NB4 (cell line): ENCODE results near the gene GBF1.

ENCODE experiments used
- DNase-seq: peaks from one replicate; pipeline ENCODE4 v3.0.0; 2010; ENCODE audit warnings: low read depth
- H3K4me3 ChIP-seq: one replicate; pipeline ENCODE4 v1.5.1; 2011; ENCODE audit warnings: mild to moderate bottlenecking, low read depth, low read length, moderate library complexity
- MAX ChIP-seq: IDR thresholded peaks from 2 replicates; pipeline ENCODE4 v1.6.1; 2011; ENCODE audit warnings: low read depth, low read length
- MYC ChIP-seq: IDR thresholded peaks from 2 replicates; pipeline ENCODE4 v1.6.1; 2011; ENCODE audit warnings: low read depth, low read length
- POLR2A ChIP-seq: IDR thresholded peaks from 2 replicates; pipeline ENCODE4 v1.6.1; 2011; ENCODE audit warnings: mild to moderate bottlenecking; ENCODE audit not compliant: insufficient read length; ENCODE audit errors: extremely low read depth
- TF ChIP-seq, protein P1 (sequence below): IDR thresholded peaks from one replicate; pipeline ENCODE4 v1.5.1; 2012; ENCODE audit warnings: low read depth, low read length

GBF1 gene, protein sequence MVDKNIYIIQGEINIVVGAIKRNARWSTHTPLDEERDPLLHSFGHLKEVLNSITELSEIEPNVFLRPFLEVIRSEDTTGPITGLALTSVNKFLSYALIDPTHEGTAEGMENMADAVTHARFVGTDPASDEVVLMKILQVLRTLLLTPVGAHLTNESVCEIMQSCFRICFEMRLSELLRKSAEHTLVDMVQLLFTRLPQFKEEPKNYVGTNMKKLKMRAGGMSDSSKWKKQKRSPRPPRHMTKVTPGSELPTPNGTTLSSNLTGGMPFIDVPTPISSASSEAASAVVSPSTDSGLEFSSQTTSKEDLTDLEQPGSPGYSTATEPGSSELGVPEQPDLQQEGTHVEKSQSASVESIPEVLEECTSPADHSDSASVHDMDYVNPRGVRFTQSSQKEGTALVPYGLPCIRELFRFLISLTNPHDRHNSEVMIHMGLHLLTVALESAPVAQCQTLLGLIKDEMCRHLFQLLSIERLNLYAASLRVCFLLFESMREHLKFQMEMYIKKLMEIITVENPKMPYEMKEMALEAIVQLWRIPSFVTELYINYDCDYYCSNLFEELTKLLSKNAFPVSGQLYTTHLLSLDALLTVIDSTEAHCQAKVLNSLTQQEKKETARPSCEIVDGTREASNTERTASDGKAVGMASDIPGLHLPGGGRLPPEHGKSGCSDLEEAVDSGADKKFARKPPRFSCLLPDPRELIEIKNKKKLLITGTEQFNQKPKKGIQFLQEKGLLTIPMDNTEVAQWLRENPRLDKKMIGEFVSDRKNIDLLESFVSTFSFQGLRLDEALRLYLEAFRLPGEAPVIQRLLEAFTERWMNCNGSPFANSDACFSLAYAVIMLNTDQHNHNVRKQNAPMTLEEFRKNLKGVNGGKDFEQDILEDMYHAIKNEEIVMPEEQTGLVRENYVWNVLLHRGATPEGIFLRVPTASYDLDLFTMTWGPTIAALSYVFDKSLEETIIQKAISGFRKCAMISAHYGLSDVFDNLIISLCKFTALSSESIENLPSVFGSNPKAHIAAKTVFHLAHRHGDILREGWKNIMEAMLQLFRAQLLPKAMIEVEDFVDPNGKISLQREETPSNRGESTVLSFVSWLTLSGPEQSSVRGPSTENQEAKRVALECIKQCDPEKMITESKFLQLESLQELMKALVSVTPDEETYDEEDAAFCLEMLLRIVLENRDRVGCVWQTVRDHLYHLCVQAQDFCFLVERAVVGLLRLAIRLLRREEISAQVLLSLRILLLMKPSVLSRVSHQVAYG (N-terminal part only)

GRCh38 chr10:102245082-102245931 is at the start of gene GBF1:
Gene GBF1 (plus strand): TSS chr10:102245532. CDS start chr10:102258939, 13,407 bp downstream.
- TF ChIP-seq POLR2A (peak; percentile 65), MAX (peak; percentile 17; the same call in 1 of the 2 replicates), MYC (no peak)
- TF ChIP-seq, protein P1, sequence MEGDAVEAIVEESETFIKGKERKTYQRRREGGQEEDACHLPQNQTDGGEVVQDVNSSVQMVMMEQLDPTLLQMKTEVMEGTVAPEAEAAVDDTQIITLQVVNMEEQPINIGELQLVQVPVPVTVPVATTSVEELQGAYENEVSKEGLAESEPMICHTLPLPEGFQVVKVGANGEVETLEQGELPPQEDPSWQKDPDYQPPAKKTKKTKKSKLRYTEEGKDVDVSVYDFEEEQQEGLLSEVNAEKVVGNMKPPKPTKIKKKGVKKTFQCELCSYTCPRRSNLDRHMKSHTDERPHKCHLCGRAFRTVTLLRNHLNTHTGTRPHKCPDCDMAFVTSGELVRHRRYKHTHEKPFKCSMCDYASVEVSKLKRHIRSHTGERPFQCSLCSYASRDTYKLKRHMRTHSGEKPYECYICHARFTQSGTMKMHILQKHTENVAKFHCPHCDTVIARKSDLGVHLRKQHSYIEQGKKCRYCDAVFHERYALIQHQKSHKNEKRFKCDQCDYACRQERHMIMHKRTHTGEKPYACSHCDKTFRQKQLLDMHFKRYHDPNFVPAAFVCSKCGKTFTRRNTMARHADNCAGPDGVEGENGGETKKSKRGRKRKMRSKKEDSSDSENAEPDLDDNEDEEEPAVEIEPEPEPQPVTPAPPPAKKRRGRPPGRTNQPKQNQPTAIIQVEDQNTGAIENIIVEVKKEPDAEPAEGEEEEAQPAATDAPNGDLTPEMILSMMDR: no peak
- peak; percentile 100 for DNase-seq
- H3K4me3 ChIP-seq: peak within 1 kb of the TSS; percentile 96

DNA sequence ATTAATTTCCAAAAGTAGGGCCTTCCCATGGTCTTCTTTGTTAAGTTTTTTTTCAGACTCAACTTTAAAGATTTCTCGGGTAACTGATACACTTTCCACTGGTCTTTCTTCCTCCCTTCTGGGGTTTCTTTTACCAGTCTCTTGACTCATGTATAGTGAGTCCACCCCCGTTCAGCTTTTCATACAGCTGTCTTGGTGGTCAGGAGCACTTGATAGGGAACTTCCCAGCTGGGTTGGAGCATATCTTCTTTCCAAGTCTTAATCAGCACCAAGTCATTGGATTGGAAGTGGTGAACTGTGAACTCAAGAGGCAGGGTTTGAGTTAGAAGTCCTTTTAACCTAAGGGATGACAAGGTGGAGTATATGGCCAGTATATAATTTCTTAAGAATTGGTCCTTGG is 48.4 kb upstream of the GBF1 start:
- H3K4me3 ChIP-seq: no peak overlapping the region
- TF ChIP-seq POLR2A: no peak
- TF ChIP-seq MYC: no peak
- no peak for TF ChIP-seq MAX
- TF ChIP-seq, protein P1: no peak
- DNase-seq: no peak

DNA sequence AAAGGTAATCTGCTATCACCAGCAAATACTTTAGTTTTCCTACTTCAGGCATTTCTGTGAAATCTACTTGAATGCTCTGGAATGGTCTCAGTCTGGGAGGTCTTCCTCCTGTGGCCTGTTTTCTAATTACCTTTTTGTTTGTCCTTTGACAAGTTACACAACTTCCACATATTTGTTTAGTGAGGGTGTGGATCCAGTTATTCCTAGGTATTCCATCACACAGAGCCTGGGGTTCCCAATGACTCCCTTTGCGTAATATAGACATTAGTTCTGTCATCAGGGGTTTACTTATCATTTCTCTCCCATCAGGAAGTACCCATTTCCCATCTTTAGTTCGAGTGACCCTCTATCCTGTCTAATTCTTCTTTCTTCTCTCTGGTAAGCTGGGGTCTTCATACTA is 47.3 kb upstream of the GBF1 start:
- TF ChIP-seq MAX: no peak
- no peak for TF ChIP-seq POLR2A
- no peak for TF ChIP-seq MYC
- TF ChIP-seq, protein P1: no peak
- no peak for DNase-seq
- H3K4me3 ChIP-seq: no peak overlapping the region

- H3K4me3 ChIP-seq: no peak overlapping the region
- peak; percentile 30; the same call in 1 of the 2 replicates for TF ChIP-seq MAX
- TF ChIP-seq MYC: no peak
- TF ChIP-seq, protein P1: no peak
- no peak for TF ChIP-seq POLR2A
- peak; percentile 74 for DNase-seq
Measured at GRCh38 chr10:102200751-102201640, 44.3 kb upstream of the GBF1 start.
